NCI-H524 (cell line): Measurements from ENCODE around the gene MACROD2.

ENCODE experiments used
- DNase-seq, 2 experiments: peaks; one replicate each; lab custom pipeline; 2025; lab: John Stamatoyannopoulos, UW

Gene MACROD2

DNA sequence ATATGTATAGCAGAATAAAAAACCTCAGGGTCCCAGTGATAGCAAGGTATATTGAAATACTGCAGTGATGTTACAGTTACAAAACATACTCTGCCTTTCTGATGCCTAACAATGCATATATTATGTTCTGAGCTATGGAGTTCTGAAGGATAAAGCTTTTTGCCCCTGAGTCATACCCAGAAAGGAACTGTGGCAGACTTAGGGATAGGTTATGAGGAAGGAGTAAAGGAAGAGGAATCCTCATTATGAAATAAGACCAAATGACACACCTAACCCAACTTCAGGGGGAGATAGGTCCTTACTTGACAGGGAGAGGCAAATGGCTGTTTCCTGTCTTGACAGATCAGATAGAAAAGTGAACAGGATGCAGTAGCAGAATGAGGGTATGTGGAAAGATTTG, 1282.7 kb downstream of the MACROD2 start:
- no peak for DNase-seq

DNA sequence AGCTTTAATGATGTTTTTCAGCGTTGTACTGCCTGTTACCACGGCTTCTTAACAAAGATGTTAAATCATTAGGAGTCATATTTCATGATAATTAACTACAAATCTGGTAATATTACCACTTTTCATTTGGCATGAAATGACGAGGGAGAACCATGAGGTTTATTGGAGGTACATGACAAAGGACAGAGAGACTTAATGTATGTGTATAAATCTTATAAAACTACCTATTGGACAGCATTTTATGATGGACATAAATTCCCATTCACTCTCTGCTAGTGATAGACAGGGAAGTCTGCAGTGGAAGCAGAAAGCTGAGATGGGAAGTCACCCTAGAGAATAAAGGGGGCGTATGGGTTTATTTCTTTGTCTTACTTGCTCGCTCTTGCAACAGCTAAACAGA, 1292.0 kb downstream of the MACROD2 start:
- DNase-seq = no peak

DNA sequence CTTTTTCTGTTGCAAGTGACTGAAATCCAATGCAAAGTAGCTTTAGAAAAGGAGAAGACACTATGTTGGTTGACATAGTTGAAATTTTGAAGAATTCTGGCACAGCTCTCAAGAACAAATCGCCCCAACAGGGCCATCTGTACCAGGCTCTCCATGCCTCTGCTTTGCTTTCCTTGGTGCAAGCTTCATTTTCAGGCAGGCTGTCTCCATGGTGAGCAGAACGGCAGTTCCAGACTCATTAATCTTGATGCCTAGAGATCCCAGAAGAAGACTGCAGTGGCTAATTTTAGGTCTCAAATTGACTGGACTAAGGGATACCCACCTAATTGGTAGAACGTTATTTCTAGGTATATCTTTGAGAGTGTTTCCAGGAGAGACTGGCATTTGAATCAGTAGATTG, 1292.8 kb downstream of the MACROD2 start:
- no peak for DNase-seq

DNA sequence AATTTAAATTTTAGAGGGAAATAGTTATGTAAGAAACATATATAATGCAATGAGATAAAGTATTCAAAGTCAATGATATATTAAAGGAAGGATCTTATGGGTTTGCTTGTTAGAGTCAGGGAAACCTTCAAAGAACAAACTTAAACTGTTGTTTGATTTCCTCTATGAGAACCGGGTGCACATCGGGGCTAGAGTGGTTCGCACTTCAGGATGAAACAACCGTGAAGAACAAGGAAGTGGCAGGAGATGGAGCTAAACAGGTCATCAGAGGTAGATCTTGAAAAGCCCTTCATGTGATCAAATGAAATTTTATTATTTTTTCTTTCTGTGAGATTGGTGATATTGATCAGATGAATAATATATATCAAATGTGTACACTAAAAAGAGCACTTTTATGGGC, 1294.0 kb downstream of the MACROD2 start:
- DNase-seq = no peak

DNA sequence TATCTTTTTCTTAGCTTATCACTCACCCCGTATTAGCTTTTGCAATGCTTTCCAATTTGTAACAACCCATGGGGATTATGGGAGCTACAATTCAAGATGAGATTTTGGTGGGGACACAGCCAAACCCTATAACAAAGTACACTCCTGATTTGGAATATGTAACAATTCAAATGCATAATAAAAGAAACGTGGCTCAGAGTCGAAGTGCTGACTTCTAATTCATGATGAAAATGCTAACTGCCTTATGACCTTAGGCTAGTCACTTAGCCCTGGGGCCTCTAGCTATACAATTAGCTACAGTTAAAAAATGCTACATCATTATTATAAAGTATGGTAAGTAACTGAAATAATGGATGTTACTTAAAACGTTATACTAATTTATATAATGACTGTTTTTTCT, 1297.1 kb downstream of the MACROD2 start:
- DNase-seq = no peak

DNA sequence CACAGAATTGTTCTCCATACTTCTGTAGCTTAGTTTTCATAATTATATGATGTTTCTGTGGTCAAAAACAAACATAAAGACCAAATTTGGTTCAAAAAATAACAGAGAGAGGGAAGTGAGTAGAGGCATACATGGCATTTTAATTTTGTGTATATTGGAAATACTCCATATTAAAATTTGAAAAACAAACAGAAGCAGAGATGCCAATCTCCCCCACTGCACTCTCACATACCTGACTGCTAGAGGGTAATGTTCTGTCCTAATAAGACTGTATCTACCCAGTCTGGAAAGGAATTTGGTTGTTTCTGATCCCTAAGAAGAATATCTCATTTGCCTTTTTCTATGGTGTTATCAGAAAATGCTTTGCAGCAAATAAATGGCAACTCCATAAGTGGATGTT, 1301.1 kb downstream of the MACROD2 start:
- DNase-seq = no peak

DNA sequence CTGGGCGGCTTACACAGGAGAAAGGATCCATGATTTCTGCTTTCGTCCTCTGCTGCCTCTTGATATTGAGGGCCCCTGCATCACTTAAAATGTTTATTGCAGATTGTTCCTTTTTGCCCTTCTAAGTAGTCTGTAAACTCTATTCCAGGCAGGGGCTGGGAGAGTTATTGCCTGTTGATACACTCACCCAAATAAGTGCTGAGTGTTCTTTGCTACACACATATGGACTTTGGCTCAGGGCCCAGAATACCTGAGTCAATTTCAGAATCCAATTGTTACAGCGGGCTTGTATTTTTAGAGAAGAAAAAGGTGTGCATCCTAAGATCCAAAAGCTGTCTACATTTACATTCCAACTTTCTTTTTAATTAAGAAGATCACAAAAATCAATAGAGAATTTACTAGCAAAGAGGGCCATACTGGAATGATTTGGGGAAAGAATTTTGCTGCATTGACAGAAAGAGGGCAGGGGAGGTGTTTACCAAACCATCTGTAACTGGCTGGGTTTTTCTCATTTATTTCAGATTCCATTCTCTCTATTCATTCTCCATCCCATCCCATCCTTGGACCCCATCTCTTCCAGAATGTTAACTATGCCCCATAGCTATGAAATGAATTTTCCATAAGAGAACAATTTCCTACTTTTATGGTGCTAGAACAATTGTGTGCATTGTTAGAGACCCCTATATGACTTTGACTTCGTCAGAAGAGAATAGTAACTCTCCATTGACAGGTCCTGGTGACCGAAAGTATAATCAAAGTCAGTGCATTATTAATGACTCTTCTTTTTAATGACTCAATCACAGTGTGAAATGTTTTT, 1302.0 kb downstream of the MACROD2 start:
- DNase-seq = peak in 1 of 2 experiments; percentile 4

DNA sequence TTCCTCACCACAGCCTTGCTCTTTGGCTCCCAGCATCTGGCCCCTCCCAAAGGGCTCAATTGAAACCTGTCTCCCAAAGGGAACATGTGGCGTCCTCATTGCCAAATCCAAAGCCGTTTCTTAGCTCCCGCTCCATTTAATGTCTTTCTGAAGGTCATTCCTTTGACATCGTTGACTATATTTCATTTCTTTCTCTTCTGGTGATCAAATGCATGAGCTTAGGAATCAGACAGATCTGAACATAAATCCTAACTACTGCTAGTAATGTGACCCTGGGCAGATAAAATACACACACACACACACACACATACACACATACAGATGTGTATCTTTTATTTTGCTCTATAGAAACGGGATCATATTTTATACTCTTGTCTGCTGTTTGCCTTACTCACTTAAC, 1306.8 kb downstream of the MACROD2 start:
- DNase-seq = no peak

DNA sequence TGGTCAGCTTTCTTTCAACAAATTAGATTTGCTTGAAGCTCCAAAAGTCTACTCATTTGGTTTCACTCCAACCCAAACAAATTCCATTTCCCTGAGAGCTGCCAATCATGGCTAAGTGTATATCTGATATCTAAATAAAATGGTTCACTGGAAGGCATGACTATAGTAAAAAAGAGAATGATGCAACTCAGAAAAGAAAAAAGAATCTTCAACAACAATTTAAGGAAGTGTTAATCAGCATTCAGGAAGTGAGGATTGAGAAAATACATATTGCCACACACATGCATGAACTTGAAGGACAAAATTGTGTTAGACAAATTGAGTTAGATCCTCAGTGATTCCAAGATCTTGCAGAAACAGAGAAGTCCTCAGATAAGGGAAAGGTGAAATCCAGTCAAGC, 1315.0 kb downstream of the MACROD2 start:
- no peak for DNase-seq

DNA sequence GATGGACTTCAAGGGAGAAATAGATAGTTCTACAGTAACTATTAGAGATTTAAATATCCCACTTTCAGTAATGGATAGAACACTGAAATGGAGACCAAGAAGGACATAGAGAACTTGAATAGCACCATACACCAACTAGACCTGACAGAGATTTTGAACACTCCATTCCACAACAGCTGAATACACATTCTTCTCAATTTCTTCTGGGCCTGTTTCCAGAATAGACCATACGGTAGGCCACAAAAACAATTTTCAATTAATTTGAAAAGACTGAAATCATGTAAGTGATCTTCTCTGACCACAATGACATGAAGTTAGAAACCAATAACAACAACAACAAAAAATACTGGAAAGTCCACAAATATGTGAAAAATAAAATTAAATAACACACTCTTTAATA, 1321.2 kb downstream of the MACROD2 start:
- DNase-seq = no peak

DNA sequence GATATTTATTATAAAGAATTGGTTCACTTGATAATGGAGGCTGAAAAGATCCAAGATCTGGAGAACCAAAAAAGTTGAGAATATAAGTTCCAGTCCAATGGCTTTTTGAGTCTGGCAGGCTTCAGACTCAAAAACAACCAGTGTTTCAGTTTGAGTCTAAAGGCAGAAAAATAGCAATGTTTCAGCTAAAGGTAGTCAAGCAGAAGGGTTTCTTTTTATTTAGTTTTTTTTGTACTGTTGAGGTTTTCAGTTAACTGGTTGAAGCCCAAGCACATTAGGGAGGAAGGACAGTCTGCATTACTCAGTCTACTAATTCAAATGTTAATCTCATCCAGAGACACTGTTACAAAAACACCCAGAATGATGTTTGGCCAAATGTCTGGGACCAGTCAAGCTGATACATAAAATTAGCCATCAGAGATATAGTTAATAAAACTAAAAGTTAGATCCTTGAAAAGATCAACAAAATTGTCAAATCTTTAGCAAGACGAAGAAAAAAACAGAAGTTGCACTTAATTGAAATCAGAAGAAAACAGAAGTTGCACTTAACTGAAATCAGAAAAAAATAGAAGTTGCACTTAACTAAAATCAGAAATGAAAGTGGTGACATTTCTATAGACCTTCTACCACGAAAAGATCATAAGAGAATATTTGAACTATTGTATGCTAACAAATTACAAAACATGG, 1322.4 kb downstream of the MACROD2 start:
- DNase-seq = no peak

DNA sequence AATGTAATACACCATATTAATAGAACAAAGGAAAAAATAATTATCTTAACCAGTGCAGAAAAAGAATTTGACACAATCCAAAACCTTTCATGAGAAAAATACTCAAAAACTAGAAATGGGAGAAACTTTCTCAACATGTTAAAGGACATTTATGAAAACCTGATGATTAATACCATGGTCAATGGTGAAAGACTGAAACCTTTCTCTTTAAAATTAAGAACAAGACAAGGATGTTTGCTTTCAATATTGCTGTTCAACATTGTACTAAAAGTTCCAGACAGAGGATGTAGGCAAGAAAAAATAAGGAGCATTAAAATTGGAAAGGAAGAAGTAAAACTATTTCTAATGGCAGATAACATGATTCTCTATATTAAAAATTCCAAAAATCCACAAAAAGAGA, 1323.4 kb downstream of the MACROD2 start:
- DNase-seq = no peak

DNA sequence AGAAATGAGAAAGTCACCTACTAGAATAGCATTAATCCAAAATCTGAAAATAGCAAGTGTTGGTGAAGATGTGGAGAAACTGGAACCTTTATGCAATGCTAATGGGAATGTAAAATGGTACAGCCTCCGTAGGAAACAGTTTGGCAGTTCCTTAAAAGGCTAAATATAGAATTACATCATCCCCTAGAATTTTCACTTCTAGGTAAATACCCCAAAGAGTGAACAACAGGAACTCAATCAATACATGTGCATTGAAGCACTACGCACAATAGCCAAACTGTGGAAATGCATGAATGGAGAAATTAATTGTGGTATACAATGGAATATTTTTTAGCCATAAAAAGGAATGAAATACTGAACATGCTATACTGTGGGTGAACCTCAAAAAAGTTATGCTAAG, 1324.1 kb downstream of the MACROD2 start:
- no peak for DNase-seq

DNA sequence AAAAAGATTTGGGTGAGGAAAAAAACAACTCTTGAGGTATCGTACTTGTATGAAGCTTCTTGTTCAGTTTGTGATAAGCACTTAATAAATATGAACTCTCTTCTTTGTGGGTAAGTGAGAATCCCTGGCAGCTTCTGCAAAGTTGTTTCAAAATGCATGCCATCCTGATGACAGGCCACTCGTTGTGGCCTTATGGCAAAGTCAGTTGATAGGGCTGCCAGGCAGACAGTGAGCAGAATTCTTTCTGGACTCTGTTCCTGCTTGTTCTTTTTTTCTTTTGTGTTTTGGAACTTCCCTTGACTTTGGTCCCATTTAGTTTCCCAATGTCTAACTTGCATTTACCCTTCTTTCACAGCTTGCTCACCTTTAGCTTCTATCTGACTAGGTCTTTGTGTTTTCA, 1325.6 kb downstream of the MACROD2 start:
- no peak for DNase-seq

DNA sequence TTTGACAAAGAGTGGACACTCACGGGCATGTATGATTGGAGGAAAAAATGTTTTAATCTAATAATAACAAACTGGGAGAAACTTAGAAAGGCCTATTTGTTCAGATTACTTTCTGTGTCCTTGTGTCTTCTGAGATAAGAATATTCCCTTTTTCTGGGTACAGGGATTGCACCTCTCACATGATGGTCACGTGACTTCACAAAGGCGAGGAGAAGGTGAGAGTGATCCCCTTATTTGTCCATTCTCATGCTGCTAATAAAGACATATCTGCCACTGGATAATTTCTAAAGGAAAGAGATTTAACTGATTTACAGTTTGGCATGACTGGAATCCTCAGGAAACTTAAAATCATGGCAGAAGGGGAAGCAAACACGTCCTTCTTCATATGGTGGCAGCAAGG, 1331.8 kb downstream of the MACROD2 start:
- DNase-seq = no peak

DNA sequence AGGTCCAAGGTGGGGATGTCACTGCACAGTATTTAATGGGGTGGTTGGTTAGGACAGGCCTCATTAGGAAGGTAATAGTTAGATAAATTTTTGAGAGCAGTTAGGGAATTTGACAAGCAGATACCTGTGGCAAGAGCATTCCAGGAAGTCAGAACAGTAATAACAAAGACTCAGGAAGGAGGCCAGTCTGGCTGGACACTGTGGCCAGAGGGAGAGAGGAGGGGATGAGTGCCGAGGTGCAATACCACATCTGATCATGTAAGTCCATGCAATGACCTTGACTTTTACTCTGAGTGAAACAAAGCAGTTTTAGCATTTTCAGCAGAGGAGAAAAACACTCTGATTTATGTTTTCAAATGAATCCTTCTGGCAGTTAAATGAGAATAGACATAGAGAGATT, 1332.8 kb downstream of the MACROD2 start:
- DNase-seq = no peak

DNA sequence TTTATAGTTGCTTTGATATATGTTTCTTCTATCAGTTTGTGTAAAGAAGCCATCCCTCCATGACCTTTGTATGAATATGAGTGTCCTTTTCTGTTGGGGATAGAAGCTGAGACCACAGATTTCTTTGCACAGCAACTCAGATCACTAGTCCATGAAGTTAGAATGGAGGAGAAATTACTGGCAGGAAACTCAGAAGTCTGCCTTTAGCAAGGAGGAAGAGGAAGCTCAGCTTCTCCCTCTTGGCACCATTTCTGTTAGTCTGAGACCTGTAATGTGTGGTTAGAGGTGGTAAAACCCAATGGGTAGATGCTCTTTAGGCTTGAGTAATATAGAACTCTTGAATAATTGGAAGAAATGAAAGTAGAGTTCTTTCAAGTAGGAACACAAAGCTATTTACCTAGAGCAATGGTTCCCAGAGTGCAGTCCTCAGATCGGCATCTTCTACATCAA, 1337.4 kb downstream of the MACROD2 start:
- no peak for DNase-seq

DNA sequence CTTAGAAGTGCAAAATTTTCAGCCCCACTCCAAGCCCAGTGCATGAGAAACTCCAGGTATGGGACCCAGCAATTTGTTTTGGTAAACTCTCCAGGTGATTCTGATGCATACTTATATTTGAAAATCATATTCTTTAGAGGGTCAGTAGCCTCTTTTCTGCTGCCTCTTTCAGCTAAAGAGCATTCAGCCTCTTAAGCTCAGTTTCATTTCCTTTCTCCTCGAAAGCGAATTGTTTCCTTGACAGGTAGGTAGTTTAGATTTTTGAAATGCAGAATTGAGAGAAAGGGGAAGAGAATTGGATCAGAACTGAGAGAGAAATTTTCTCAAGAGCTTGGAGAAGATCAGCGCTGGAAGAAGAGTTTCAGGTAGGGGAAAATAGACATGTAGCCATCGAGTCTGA, 1337.9 kb downstream of the MACROD2 start:
- DNase-seq = no peak

DNA sequence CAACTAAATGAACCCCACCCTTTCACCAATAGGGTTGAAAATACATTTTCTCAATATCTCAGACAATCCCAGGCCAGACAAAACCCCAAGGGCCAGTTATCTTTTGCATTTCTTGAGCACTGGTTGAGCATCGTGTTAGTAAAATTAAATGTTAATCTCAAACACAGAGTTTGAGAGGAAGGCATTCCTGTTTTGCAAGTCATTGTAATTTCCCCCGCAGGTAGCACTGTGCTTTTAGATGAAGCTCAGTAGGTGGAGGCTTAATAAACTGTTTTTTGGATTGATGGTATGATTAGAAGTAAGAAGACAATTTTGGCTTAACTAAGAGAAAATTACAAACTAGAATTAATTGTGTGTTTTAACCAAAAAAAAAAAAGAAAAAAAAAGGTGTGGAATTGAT, 1340.7 kb downstream of the MACROD2 start:
- DNase-seq = no peak

DNA sequence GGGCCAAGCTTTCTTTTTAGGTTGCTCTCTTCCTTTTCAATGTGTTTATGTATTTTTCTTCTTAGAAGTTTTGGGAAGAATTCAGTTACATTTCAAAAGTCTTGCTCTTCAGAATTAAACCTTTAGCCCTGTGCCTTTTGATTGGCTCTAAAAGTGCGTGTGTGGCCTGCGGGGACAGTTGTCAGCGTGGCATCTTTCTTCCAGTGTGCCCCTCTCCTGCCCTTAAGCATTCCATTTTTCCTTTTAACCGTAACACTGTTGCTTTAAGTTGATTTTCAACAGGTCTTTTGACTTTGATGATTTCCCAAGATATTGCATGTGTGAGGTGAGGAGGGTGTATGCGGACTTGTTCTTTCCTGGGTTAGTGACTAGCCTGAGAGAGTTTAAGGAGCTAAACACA, 1341.2 kb downstream of the MACROD2 start:
- DNase-seq = no peak

DNA sequence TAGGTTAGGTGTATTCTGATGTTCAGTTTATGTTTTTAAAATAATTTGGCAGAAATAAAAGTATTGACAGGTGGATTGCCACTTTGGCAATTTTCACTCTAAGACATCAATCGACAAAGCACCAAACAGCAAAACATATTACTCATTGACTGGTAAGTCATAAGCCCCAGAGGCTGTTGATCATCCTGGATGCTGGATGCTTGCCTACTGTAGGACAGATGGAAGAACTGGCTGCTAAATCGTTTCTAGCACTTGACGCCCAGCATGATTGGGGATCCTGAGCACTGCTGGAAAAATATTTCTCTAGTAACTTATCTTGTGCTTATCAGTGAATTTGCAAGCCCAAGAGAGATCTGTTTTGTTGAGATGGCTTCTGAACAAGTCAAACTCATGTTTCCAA, 1343.9 kb downstream of the MACROD2 start:
- peak; percentile 65 to 93 for DNase-seq

DNA sequence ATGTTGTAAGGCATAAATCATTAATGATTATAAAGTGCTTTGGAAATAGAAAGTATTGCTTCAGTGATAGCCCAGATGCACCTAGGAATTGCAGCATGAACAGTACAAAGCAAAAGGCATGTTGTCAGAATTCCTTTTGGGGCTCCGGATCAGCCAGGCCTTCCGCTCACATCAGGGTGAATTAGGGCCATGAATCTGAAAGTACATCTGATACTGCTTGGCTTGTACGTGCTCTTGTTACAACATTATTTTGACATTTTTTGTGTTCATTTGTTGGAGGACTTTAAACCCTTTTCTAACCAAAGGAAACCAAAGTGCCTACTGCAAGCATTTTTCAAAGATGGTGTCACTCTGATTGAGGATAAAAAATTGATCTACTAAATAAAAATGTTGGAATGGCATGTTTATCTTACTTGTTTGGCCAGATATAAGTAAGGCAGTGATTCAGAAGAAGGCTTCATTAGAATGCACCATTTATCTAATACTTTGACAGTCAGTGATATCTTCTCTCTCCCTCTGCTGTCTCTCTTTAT, 1347.7 kb downstream of the MACROD2 start:
- DNase-seq = no peak

DNA sequence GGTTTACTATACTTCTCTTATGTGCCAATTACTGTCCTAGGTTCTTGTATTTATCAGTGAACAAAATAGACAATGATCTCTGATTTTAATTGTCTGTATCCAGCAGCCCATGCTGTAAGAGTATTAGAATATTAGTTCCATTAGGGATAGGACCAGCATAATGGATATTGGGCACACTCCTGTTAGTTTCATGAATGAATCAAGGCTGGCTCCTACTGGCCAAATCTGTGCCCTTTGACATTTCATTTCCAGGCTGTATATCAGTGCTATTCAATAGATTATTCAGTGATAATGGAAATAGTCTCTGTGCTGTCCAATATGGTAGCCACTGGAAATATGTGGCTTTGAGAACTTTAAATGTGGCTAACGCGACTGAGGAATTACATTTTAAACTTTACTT, 1350.0 kb downstream of the MACROD2 start:
- DNase-seq = no peak
